ENCODE data around the gene AXIN2. TPM values are rescaled to one million over a fixed set of nuclear protein-coding genes. Genes with fewer than 3 reads are reported as not detected.
"Not testable (repeated sequence)": the region's sequence is repeated elsewhere in the genome, so short reads cannot be mapped to it uniquely, and the experiment has no call there.

AXIN2 gene
- total and polyA plus RNA-seq, 7 donors = 6.0 to 16.1 (median 9.6) TPM

- WGBS, 2 donors = 74 to 88% methylated on average over 16 of the region's 16 CpGs
- Histone ChIP-seq H3K27me3 (no peaks in the 10 kb centered on the region), H3K9me3 (no peaks in the 10 kb centered on the region), H3K4me3 (no peak overlapping the region), H3K36me3 (peaks cover 0 to 33% (median 9%) of the 10 kb centered on the region in 4 donors), H3K27ac (no peak overlapping the region), H3K4me1 (peaks cover 0 to 34% (median 31%) of the 10 kb centered on the region in 4 donors)
- no peak for DNase-seq
- no peak for TF ChIP-seq POLR2AphosphoS5 (IDR thresholded peaks at IDR 0.05)
- no peak for TF ChIP-seq EP300 (IDR thresholded peaks at IDR 0.05)
- TF ChIP-seq POLR2A (IDR thresholded peaks at IDR 0.05) = no peak
- TF ChIP-seq, protein P1, sequence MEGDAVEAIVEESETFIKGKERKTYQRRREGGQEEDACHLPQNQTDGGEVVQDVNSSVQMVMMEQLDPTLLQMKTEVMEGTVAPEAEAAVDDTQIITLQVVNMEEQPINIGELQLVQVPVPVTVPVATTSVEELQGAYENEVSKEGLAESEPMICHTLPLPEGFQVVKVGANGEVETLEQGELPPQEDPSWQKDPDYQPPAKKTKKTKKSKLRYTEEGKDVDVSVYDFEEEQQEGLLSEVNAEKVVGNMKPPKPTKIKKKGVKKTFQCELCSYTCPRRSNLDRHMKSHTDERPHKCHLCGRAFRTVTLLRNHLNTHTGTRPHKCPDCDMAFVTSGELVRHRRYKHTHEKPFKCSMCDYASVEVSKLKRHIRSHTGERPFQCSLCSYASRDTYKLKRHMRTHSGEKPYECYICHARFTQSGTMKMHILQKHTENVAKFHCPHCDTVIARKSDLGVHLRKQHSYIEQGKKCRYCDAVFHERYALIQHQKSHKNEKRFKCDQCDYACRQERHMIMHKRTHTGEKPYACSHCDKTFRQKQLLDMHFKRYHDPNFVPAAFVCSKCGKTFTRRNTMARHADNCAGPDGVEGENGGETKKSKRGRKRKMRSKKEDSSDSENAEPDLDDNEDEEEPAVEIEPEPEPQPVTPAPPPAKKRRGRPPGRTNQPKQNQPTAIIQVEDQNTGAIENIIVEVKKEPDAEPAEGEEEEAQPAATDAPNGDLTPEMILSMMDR (IDR thresholded peaks at IDR 0.05) = no peak
- intact Hi-C loops (cut with DNase I) = no loop called here
These were observed 33.4 kb downstream of the AXIN2 start for GRCh38 chr17:65527857-65528591.

DNA sequence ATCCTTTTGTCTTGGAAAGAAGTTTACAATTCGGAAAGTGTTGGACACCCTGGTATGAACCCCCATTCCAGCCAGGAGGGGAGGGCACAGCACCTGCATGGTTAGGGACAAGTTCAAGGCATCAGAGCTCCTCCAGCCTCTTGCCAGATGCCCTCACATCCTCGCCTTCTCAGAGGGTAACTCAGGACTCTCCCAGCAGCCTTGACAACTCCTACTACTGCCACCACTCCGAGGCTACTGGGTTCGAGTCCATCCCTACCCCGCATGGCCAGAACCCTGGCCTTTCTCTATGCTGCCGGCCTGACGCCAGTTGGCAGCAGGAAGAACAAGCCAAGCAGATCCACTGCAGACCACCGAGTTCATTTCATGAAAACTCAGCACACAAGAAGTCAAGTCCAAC lies 34.1 kb downstream of the AXIN2 start:
- DNase-seq = no peak
- H3K9me3 ChIP-seq = no peaks in the 10 kb centered on the region
- peaks cover 0 to 27% (median 24%) of the 10 kb centered on the region in 4 donors for H3K4me1 ChIP-seq
- TF ChIP-seq POLR2A (IDR thresholded peaks at IDR 0.05) = no peak
- no peak for TF ChIP-seq POLR2AphosphoS5 (IDR thresholded peaks at IDR 0.05)
- TF ChIP-seq EP300 (IDR thresholded peaks at IDR 0.05) = no peak
- TF ChIP-seq, protein P1 (IDR thresholded peaks at IDR 0.05) = no peak
- H3K4me3 ChIP-seq = no peak overlapping the region
- H3K36me3 ChIP-seq = peaks cover 0 to 27% (median 7%) of the 10 kb centered on the region in 4 donors
- no peaks in the 10 kb centered on the region for H3K27me3 ChIP-seq
- 85% methylated on average over 8 of the region's 8 CpGs for WGBS, 2 donors
- intact Hi-C loops (cut with DNase I) = no loop called here
- H3K27ac ChIP-seq = no peak overlapping the region

DNA sequence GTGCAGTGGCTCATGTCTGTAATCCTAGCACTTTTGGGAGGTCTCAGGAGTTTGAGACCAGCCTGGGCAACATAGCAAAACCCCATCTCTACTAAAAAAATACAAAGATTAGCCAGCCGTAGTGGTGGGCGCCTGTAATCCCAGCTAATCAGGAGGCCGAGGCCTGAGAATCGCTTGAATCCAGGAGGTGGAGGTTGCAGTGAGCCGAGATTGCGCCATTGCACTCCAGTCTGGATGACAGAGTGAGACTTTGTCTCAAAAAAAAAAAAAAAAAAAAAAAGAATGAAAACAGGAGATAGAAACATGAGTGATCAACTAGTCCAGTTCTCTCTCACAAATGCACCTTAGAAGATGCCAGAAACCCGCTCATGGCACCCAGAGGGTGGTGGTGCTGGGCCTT lies 34.6 kb downstream of the AXIN2 start:
- DNase-seq; H3K27me3 ChIP-seq; H3K27ac ChIP-seq; H3K9me3 ChIP-seq; H3K4me3 ChIP-seq; intact Hi-C loops (cut with DNase I): not testable (repeated sequence)
- Histone ChIP-seq H3K4me1 (peaks cover 0 to 22% (median 19%) of the 10 kb centered on the region in 4 donors), H3K36me3 (peaks cover 0 to 25% (median 7%) of the 10 kb centered on the region in 4 donors)
- 93 to 95% methylated on average over 7 of the region's 7 CpGs for WGBS, 2 donors

DNA sequence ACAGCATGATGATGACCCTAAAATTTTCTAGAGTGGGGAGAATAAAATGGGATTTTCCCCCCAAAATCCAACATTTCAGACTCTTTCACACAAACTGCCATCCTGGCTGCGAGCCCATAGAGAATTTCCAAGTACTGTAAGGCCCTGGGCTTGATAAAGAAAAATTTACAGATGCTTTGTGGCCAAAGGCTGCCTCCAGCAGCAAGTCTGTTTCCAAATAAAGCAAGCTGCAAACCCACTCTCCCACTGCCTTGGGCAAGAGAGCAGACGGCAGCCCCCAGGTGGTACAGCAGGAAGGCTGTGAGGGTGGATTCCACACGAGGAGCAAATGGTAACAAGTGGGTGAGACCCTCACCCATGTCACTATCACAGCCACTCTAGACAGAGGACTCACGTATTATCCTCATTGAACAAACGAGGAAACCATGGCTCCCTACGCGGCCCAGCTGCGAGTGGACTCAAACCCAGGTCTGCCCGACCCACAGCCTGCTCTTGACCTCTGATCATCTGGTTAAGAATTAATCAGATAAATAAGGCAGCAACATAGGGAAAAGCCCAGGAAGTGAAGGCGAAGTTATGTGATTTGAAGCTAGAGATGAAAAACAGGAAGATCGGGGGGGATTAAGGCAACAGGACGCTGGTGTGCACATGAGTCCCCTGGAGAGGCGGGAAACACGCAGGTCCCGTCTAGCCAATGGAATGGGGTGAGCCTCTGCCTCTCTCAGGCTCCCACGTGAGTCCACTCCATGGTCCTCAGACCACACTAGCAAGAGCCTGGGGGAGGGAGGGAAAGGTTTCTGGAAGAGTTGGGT lies 37.4 kb downstream of the AXIN2 start:
- Histone ChIP-seq H3K4me1 (no peaks in the 10 kb centered on the region), H3K9me3 (no peaks in the 10 kb centered on the region), H3K4me3 (no peak overlapping the region), H3K27me3 (no peaks in the 10 kb centered on the region), H3K36me3 (peaks cover 0 to 13% (median 6%) of the 10 kb centered on the region in 4 donors), H3K27ac (no peak overlapping the region)
- TF ChIP-seq EP300 (IDR thresholded peaks at IDR 0.05) = no peak
- no peak for TF ChIP-seq POLR2AphosphoS5 (IDR thresholded peaks at IDR 0.05)
- TF ChIP-seq, protein P1 (IDR thresholded peaks at IDR 0.05) = no peak
- no peak for TF ChIP-seq POLR2A (IDR thresholded peaks at IDR 0.05)
- DNase-seq = no peak
- WGBS, 2 donors = 71 to 77% methylated on average over 16 of the region's 16 CpGs
- intact Hi-C loops (cut with DNase I) = no loop called here

GRCh38 chr17:65523411-65523810 lies 38.0 kb downstream of the AXIN2 start:
- H3K27ac ChIP-seq = no peak overlapping the region
- 58 to 73% methylated on average over 1 of the region's 1 CpG for WGBS, 2 donors
- no peaks in the 10 kb centered on the region for H3K27me3 ChIP-seq
- intact Hi-C loops (cut with DNase I) = no loop called here
- DNase-seq = no peak
- H3K4me1 ChIP-seq = no peaks in the 10 kb centered on the region
- no peaks in the 10 kb centered on the region for H3K9me3 ChIP-seq
- no peak for TF ChIP-seq POLR2AphosphoS5 (IDR thresholded peaks at IDR 0.05)
- TF ChIP-seq EP300 (IDR thresholded peaks at IDR 0.05) = no peak
- no peak for TF ChIP-seq POLR2A (IDR thresholded peaks at IDR 0.05)
- TF ChIP-seq, protein P1 (IDR thresholded peaks at IDR 0.05) = no peak
- peaks cover 0 to 7% (median 0%) of the 10 kb centered on the region in 4 donors for H3K36me3 ChIP-seq
- no peak overlapping the region for H3K4me3 ChIP-seq

All from sigmoid colon (tissue), 7 donors.